Measurements from ENCODE around the gene SCAANT1.

GRCh38 chr3:63878394-63879060 is 33.7 kb downstream of the SCAANT1 start:
- TF ChIP-seq, protein P1, sequence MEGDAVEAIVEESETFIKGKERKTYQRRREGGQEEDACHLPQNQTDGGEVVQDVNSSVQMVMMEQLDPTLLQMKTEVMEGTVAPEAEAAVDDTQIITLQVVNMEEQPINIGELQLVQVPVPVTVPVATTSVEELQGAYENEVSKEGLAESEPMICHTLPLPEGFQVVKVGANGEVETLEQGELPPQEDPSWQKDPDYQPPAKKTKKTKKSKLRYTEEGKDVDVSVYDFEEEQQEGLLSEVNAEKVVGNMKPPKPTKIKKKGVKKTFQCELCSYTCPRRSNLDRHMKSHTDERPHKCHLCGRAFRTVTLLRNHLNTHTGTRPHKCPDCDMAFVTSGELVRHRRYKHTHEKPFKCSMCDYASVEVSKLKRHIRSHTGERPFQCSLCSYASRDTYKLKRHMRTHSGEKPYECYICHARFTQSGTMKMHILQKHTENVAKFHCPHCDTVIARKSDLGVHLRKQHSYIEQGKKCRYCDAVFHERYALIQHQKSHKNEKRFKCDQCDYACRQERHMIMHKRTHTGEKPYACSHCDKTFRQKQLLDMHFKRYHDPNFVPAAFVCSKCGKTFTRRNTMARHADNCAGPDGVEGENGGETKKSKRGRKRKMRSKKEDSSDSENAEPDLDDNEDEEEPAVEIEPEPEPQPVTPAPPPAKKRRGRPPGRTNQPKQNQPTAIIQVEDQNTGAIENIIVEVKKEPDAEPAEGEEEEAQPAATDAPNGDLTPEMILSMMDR (IDR thresholded peaks at IDR 0.05; ENCODE audit: low read depth, low read length) = no peak
- TF ChIP-seq EZH2phosphoT487 (IDR thresholded peaks at IDR 0.05; ENCODE audit: low read depth) = no peak
